GM12892 (cell line): ENCODE data around the gene LIN7A.

ENCODE experiments used
- DNase-seq: peaks from one replicate; pipeline ENCODE4 v3.0.0; 2011; ENCODE audit not compliant: insufficient read length
- FAIRE-seq: peaks from 2 replicates; lab custom pipeline; 2011; peaks lifted over from hg19 to GRCh38; lab: Jason Lieb, UNC
- POLR2A ChIP-seq: IDR thresholded peaks from 2 replicates; pipeline ENCODE4 v1.6.1; 2011; ENCODE audit warnings: low read depth, low read length, control low read depth
- POLR2AphosphoS5 ChIP-seq: IDR thresholded peaks from 2 replicates; pipeline ENCODE4 v1.6.1; 2011; ENCODE audit warnings: low read depth, low read length, control low read depth
- TAF1 ChIP-seq: IDR thresholded peaks from 2 replicates; pipeline ENCODE4 v1.6.1; 2011; ENCODE audit warnings: low read depth, mild to moderate bottlenecking, control low read depth, low read length, borderline replicate concordance

The LIN7A gene

GRCh38 chr12:80943338-80943737 is 5.6 kb upstream of the LIN7A start:
- no peak for FAIRE-seq
- TF ChIP-seq POLR2A (no peak), TAF1 (no peak), POLR2AphosphoS5 (no peak)
- no peak for DNase-seq

GRCh38 chr12:80941916-80942315 is 4.2 kb upstream of the LIN7A start:
- no peak for FAIRE-seq
- no peak for TF ChIP-seq TAF1
- TF ChIP-seq POLR2AphosphoS5, result no peak
- TF ChIP-seq POLR2A, result no peak
- DNase-seq, result no peak

GRCh38 chr12:80939231-80939950 is 1.7 kb upstream of the LIN7A start:
- FAIRE-seq (peak; percentile 17), DNase-seq (no peak)
- no peak for TF ChIP-seq TAF1

- no peak for DNase-seq
- no peak for FAIRE-seq
- no peak for TF ChIP-seq POLR2A
Measured at GRCh38 chr12:80938397-80938796, 663 bp upstream of the LIN7A start.

GRCh38 chr12:80936642-80937390 is 918 bp downstream of the LIN7A start:
- peak; percentile 28 for DNase-seq
- FAIRE-seq, result no peak
- TF ChIP-seq POLR2AphosphoS5 (no peak), POLR2A (no peak), TAF1 (no peak)

GRCh38 chr12:80936353-80936641 is 1.4 kb downstream of the LIN7A start:
- DNase-seq (no peak), FAIRE-seq (no peak)
- TF ChIP-seq TAF1, result no peak
- no peak for TF ChIP-seq POLR2AphosphoS5
- no peak for TF ChIP-seq POLR2A

- no peak for TF ChIP-seq TAF1
- TF ChIP-seq POLR2A, result no peak
- TF ChIP-seq POLR2AphosphoS5, result no peak
- DNase-seq, result no peak
- FAIRE-seq, result no peak
Measured at GRCh38 chr12:80935111-80935510, 2.6 kb downstream of the LIN7A start.

- FAIRE-seq (no peak), DNase-seq (no peak)
- TF ChIP-seq POLR2A (no peak), TAF1 (no peak), POLR2AphosphoS5 (no peak)
Measured at GRCh38 chr12:80925983-80926382, 11.8 kb downstream of the LIN7A start.

- TF ChIP-seq POLR2AphosphoS5 (no peak), POLR2A (no peak), TAF1 (no peak)
- FAIRE-seq, result no peak
Measured at GRCh38 chr12:80925237-80925636, 12.5 kb downstream of the LIN7A start.

GRCh38 chr12:80924437-80924836 is 13.3 kb downstream of the LIN7A start:
- no peak for DNase-seq
- TF ChIP-seq POLR2AphosphoS5, result no peak
- no peak for TF ChIP-seq POLR2A
- TF ChIP-seq TAF1, result no peak
- no peak for FAIRE-seq

More at GRCh38 chr12:80925237-80925636, 12.5 kb downstream of the LIN7A start:
- no peak for DNase-seq

GRCh38 chr12:80920006-80920405 is 17.7 kb downstream of the LIN7A start:
- DNase-seq (no peak), FAIRE-seq (no peak)
- TF ChIP-seq POLR2A (no peak), POLR2AphosphoS5 (no peak), TAF1 (no peak)

GRCh38 chr12:80917651-80918050 is 20.1 kb downstream of the LIN7A start:
- FAIRE-seq, result no peak
- DNase-seq, result no peak
- TF ChIP-seq TAF1, result no peak
- TF ChIP-seq POLR2A, result no peak
- TF ChIP-seq POLR2AphosphoS5, result no peak

- FAIRE-seq, result no peak
Measured at GRCh38 chr12:80912901-80913770, 24.6 kb downstream of the LIN7A start.

More at GRCh38 chr12:80912901-80913770, 24.6 kb downstream of the LIN7A start:
- DNase-seq, result no peak
- no peak for TF ChIP-seq POLR2A
- TF ChIP-seq POLR2AphosphoS5, result no peak
- no peak for TF ChIP-seq TAF1
